ENCODE results near the gene CHTF18.
"Not testable (repeated sequence)": the region's sequence is repeated elsewhere in the genome, so short reads cannot be mapped to it uniquely, and the experiment has no call there.

The CHTF18 gene

GRCh38 chr16:818592-818991, 30.2 kb downstream of the CHTF18 start:
- no peak overlapping the region for H3K4me3 ChIP-seq (ENCODE audit: low read length)
- TF ChIP-seq, protein P1, sequence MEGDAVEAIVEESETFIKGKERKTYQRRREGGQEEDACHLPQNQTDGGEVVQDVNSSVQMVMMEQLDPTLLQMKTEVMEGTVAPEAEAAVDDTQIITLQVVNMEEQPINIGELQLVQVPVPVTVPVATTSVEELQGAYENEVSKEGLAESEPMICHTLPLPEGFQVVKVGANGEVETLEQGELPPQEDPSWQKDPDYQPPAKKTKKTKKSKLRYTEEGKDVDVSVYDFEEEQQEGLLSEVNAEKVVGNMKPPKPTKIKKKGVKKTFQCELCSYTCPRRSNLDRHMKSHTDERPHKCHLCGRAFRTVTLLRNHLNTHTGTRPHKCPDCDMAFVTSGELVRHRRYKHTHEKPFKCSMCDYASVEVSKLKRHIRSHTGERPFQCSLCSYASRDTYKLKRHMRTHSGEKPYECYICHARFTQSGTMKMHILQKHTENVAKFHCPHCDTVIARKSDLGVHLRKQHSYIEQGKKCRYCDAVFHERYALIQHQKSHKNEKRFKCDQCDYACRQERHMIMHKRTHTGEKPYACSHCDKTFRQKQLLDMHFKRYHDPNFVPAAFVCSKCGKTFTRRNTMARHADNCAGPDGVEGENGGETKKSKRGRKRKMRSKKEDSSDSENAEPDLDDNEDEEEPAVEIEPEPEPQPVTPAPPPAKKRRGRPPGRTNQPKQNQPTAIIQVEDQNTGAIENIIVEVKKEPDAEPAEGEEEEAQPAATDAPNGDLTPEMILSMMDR (IDR thresholded peaks at IDR 0.05; ENCODE audit: insufficient read depth, low read depth, low read length, missing control alignments) = no peak
- DNase-seq (ENCODE audit: low read depth) = no peak

GRCh38 chr16:819336-820043, 31.1 kb downstream of the CHTF18 start:
- TF ChIP-seq, protein P1 (IDR thresholded peaks at IDR 0.05; ENCODE audit: insufficient read depth, low read depth, low read length, missing control alignments) = no peak
- DNase-seq (ENCODE audit: low read depth) = no peak
- no peak overlapping the region for H3K4me3 ChIP-seq (ENCODE audit: low read length)

GRCh38 chr16:820044-820408, 31.6 kb downstream of the CHTF18 start:
- DNase-seq (ENCODE audit: low read depth); H3K4me3 ChIP-seq (ENCODE audit: low read length): not testable (repeated sequence)

- H3K4me3 ChIP-seq (ENCODE audit: low read length) = no peak overlapping the region
- TF ChIP-seq, protein P1 (IDR thresholded peaks at IDR 0.05; ENCODE audit: insufficient read depth, low read depth, low read length, missing control alignments) = no peak
- DNase-seq (ENCODE audit: low read depth) = no peak
Measured at GRCh38 chr16:820748-821147, 32.3 kb downstream of the CHTF18 start.

DNA sequence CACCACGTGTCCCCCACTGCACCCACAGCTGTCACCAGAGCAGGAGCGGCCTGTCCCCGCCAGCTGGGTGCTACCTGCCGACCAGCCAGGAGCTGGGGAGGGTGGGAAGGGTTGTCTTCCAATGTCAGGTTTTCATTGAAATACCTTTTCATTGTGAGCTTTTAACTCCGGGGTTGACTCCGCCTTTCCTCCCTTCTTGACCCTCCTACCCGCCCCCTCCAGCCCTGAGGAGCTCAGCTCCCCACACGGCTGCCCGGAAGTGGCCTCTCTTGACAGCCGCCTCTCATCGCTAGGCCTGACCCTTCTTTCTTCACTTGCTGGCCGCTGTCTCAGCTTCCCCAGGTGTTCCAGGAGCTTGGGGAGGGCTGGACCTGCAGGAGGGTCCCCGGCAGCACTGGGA, 33.3 kb downstream of the CHTF18 start:
- DNase-seq (ENCODE audit: low read depth) = no peak
- no peak overlapping the region for H3K4me3 ChIP-seq (ENCODE audit: low read length)
- TF ChIP-seq, protein P1 (IDR thresholded peaks at IDR 0.05; ENCODE audit: insufficient read depth, low read depth, low read length, missing control alignments) = no peak

- DNase-seq (ENCODE audit: low read depth) = no peak
- TF ChIP-seq, protein P1 (IDR thresholded peaks at IDR 0.05; ENCODE audit: insufficient read depth, low read depth, low read length, missing control alignments) = no peak
- no peak overlapping the region for H3K4me3 ChIP-seq (ENCODE audit: low read length)
Measured at GRCh38 chr16:822174-822908, 33.9 kb downstream of the CHTF18 start.

GRCh38 chr16:822909-823297, 34.5 kb downstream of the CHTF18 start:
- TF ChIP-seq, protein P1 (IDR thresholded peaks at IDR 0.05; ENCODE audit: insufficient read depth, low read depth, low read length, missing control alignments) = no peak
- no peak for DNase-seq (ENCODE audit: low read depth)

More at GRCh38 chr16:822909-823297, 34.5 kb downstream of the CHTF18 start:
- H3K4me3 ChIP-seq (ENCODE audit: low read length) = no peak overlapping the region
